K562 (cell line): ENCODE data around the gene USP15. TPM values are rescaled to one million over a fixed set of nuclear protein-coding genes. Genes with fewer than 3 reads are reported as not detected.

Source experiments
- ATAC-seq: fragments of 200-7000 bp; cut with Tn5 transposase; 3 replicates; pipeline ENCODE4 v1.9.1; 2020; ENCODE audit warnings: moderate library complexity
- BruUV-seq: library from RNA; stranded (reverse); fragments of 400-500 nt; replicated peaks from 2 replicates; lab custom pipeline; 2021; lab: Mats Ljungman, UMichigan
- CTCF ChIA-PET: fragments of 300-600 bp; formaldehyde crosslinking; extraction: SDS; loops from one replicate; lab custom pipeline; 2021; ENCODE audit warnings: low intra/inter-chr PET ratio; lab: Yijun Ruan, JAX
- POLR2A ChIA-PET: fragments of 300-600, 350-650 bp; sonication (Branson Sonifier 250); formaldehyde crosslinking; extraction: SDS; loops from one replicate; lab custom pipeline; 2021; ENCODE audit warnings: antibody characterized with exemption, inconsistent platforms; lab: Yijun Ruan, JAX
- DNase-seq, 4 experiments: peaks; one replicate each; pipeline versions ENCODE4 v3.0.0 to v3.0.0-alpha.2; 2011 to 2018; ENCODE audit warnings: low spot score in 3 of 4, mixed read lengths in 3 of 4; ENCODE audit errors: extremely low read depth in 1 of 4
- FAIRE-seq: peaks from 2 replicates; lab custom pipeline; 2011; peaks lifted over from hg19 to GRCh38; lab: Jason Lieb, UNC
- H2AFZ ChIP-seq: 2 replicates; pipeline ENCODE4 v1.6.0; 2011; ENCODE audit warnings: low read depth, low read length, control low read depth, inconsistent platforms
- H3K27ac ChIP-seq: fragments of 200-600 bp; 3 replicates; pipeline ENCODE4 v1.8.0; 2011; ENCODE audit warnings: low read depth, mild to moderate bottlenecking, control low read depth, inconsistent platforms, low read length, moderate library complexity, mixed read lengths; ENCODE audit errors: extremely low read depth
- H3K27me3 ChIP-seq, 2 experiments: fragments of 300-600 bp in 1 of 2; 2 replicates in 1 of 2; 3 replicates in 1 of 2; pipeline versions ENCODE4 v1.6.0 to v1.8.0; 2011; ENCODE audit warnings: inconsistent platforms in 2 of 2, low read length in 2 of 2, mild to moderate bottlenecking in 1 of 2, mixed read lengths in 1 of 2, moderate library complexity in 1 of 2; ENCODE audit not compliant: control insufficient read depth in 2 of 2, insufficient read depth in 2 of 2
- H3K36me3 ChIP-seq: fragments of 300-600 bp; 3 replicates; pipeline ENCODE4 v1.8.0; 2011; ENCODE audit warnings: mild to moderate bottlenecking, low read length, inconsistent platforms; ENCODE audit not compliant: control insufficient read depth, insufficient read depth
- H3K4me1 ChIP-seq, 2 experiments: fragments of 200-600 bp in 1 of 2; replicated peaks in 1 of 2; 2 replicates in 1 of 2; 3 replicates in 1 of 2; pipeline versions ENCODE4 v1.5.1 to v1.8.0; 2011; ENCODE audit warnings: inconsistent platforms in 2 of 2, low read length in 2 of 2, mild to moderate bottlenecking in 1 of 2, mixed read lengths in 1 of 2, moderate library complexity in 1 of 2; ENCODE audit not compliant: control insufficient read depth in 2 of 2, insufficient read depth in 2 of 2
- H3K4me2 ChIP-seq: 2 replicates; pipeline ENCODE4 v1.6.1; 2011; ENCODE audit warnings: low read length, control low read depth, inconsistent platforms, mixed read lengths; ENCODE audit not compliant: insufficient read depth
- H3K4me3 ChIP-seq: fragments of 200-600 bp; sonication (generic), shearing (Covaris generic); 2 replicates; pipeline ENCODE4 v1.5.1; 2016; ENCODE audit warnings: control low read depth, inconsistent platforms
- H3K79me2 ChIP-seq: fragments of 200-600 bp; 3 replicates; pipeline ENCODE4 v1.8.0; 2011; ENCODE audit warnings: low read length, inconsistent platforms; ENCODE audit not compliant: control insufficient read depth, insufficient read depth
- H3K9ac ChIP-seq, 2 experiments: 2 replicates each; pipeline versions ENCODE4 v1.6.0 to v1.6.1; 2011; ENCODE audit warnings: low read depth in 2 of 2, low read length in 2 of 2, control low read depth in 1 of 2, inconsistent platforms in 1 of 2, mild to moderate bottlenecking in 1 of 2, mixed read lengths in 1 of 2; ENCODE audit not compliant: insufficient read depth in 1 of 2
- H3K9me1 ChIP-seq: one replicate; pipeline ENCODE4 v1.6.0; 2011; ENCODE audit warnings: inconsistent platforms, mild to moderate bottlenecking, low read length, moderate library complexity; ENCODE audit not compliant: control insufficient read depth, insufficient read depth
- H3K9me3 ChIP-seq: replicated peaks from 2 replicates; pipeline ENCODE4 v1.5.1; 2011; ENCODE audit warnings: low read depth, low read length, inconsistent platforms; ENCODE audit not compliant: control insufficient read depth, insufficient read depth
- H4K20me1 ChIP-seq: replicated peaks from 2 replicates; pipeline ENCODE4 v1.6.1; 2011; ENCODE audit warnings: low read length, inconsistent platforms, mixed read lengths; ENCODE audit not compliant: control insufficient read depth, insufficient read depth
- CHD1 ChIP-seq: fragments of 200-600 bp; sonication (generic); IDR thresholded peaks from one replicate; pipeline ENCODE4 v1.6.1; 2012; ENCODE audit warnings: mild to moderate bottlenecking, moderate library complexity, low read length, inconsistent platforms
- GTF2F1 ChIP-seq: IDR thresholded peaks from 2 replicates; pipeline ENCODE4 v1.6.1; 2011; ENCODE audit warnings: low read depth, low read length, improper control_type of control experiment
- HCFC1 ChIP-seq: IDR thresholded peaks from 2 replicates; pipeline ENCODE4 v1.6.1; 2012; ENCODE audit warnings: low read depth, low read length, improper control_type of control experiment
- KAT8 ChIP-seq: fragments of 450-650 bp; IDR thresholded peaks from 2 replicates; pipeline ENCODE4 v1.6.1; 2016; ENCODE audit warnings: low read depth, mild to moderate bottlenecking
- NELFE ChIP-seq: IDR thresholded peaks from 2 replicates; pipeline ENCODE4 v1.6.1; 2011; ENCODE audit warnings: mild to moderate bottlenecking; ENCODE audit not compliant: insufficient read depth, insufficient read length
- NFIX ChIP-seq: fragments of 250-450 bp; sonication (Bioruptor Pico); IDR thresholded peaks from 2 replicates; pipeline ENCODE4 v1.4.0; 2020; ENCODE audit warnings: low read depth, mild to moderate bottlenecking, moderate library complexity
- TEAD4 ChIP-seq, 2 experiments: sonication (generic) in 1 of 2; formaldehyde crosslinking in 1 of 2; IDR thresholded peaks; 2 replicates each; pipeline versions ENCODE4 v1.6.1 to v1.8.0; 2012 to 2022; ENCODE audit warnings: borderline replicate concordance in 1 of 2, inconsistent platforms in 1 of 2, low read length in 1 of 2, mild to moderate bottlenecking in 1 of 2, missing genetic modification reagents in 1 of 2
- ZNF12 ChIP-seq: sonication (generic); formaldehyde crosslinking; IDR thresholded peaks from 2 replicates; pipeline ENCODE4 v1.4.0; 2020; ENCODE audit warnings: mild to moderate bottlenecking, missing genetic modification reagents
- ZNF780A ChIP-seq: fragments of 250-450 bp; sonication (Bioruptor Pico); IDR thresholded peaks from 2 replicates; pipeline ENCODE4 v1.5.0; 2021; ENCODE audit warnings: mild to moderate bottlenecking
- WGBS: fragments of 100-300 bp; shearing (Covaris generic); methylation state at CpG from one replicate; pipeline ENCODE4 v1.1.6; 2016; ENCODE audit warnings: low coverage, mixed read lengths; ENCODE audit not compliant: insufficient coverage; ENCODE audit errors: missing lambda C conversion rate; 5-methylcytosine and 5-hydroxymethylcytosine counted together
- in situ Hi-C: fragments of 300-500 bp; cut with MboI; formaldehyde crosslinking; loops from 4 replicates; pipeline ENCODE4 v1.15.0; 2018; ENCODE audit warnings: inconsistent platforms, mixed read lengths
- intact Hi-C: fragments of 100-400 bp; cut with micrococcal nuclease; formaldehyde crosslinking; loops from 2 replicates; pipeline ENCODE4 v1.14.2; 2022
- polyA plus RNA-seq, 8 experiments: library from polyadenylated mRNA; depleted of rRNA in 4 of 8; stranded (reverse) in 5 of 8; unstranded in 3 of 8; fragments of >200 nt; fragmentation: Nextera tagmentation in 2 of 8; fragmentation: Illumina TruSeq in 1 of 8; extraction: Ambion mirVana in 2 of 8; extraction: Trizol in 1 of 8; gene quantifications; 2 replicates each; pipeline versions ENCODE4 v1.2.1 to v1.2.3, GENCODE V29; 2011 to 2014; ENCODE audit warnings: inconsistent platforms in 1 of 8, missing spikeins in 1 of 8
- total RNA-seq, 7 experiments: library from RNA; depleted of rRNA in 6 of 7; stranded (reverse); fragments of >200 nt in 6 of 7; fragmentation: Illumina TruSeq in 2 of 7; extraction: Trizol in 2 of 7; gene quantifications; 2 replicates each; pipeline versions ENCODE4 v1.2.1 to v1.2.3, GENCODE V29; 2011 to 2021; ENCODE audit warnings: low replicate concordance in 1 of 7
- TF ChIP-seq, protein P1 (sequence below): fragments of 450-650 bp; IDR thresholded peaks from 2 replicates; pipeline ENCODE4 v1.7.0; 2016; ENCODE audit warnings: borderline replicate concordance

Gene USP15
- total and polyA plus RNA-seq, 9 of the 15 experiments (the other 6 are each of a cell fraction or from before 2014, with no cell fraction given) = 140 to 272 (median 182) TPM

DNA sequence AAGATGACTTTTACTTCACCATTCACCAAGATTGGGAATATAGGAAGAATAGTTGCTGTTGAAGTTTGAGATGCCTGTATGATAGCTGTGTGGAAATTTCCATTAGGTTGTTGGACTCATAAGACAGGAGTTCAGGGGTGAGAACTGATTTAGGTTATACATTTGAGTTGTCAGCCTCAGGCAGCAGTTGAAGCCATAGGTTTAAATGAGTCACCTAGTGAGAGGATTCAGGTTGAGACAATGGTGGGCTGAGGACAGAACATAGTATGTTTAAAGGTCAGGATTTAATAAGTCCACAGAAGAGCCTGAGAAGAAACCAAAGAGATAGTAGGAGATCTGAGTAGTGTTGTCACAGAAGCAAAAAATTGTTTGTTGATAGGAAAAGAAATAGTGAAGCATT is 142.8 kb downstream of the USP15 start:
- FAIRE-seq = no peak
- no peak overlapping the region for H3K4me2 ChIP-seq
- H3K79me2 ChIP-seq = peaks cover 4% of the 10 kb centered on the region; the same call in 1 of the 3 replicates
- no peaks in the 10 kb centered on the region for H4K20me1 ChIP-seq
- H3K4me3 ChIP-seq = no peak overlapping the region
- CTCF ChIA-PET = no interaction called here
- TF ChIP-seq HCFC1 = no peak
- TF ChIP-seq, all 486 proteins: peak for 0
- no TSS peak for BruUV-seq
- POLR2A ChIA-PET = no interaction called here
- H2AFZ ChIP-seq = no peak overlapping the region
- H3K27me3 ChIP-seq = no peaks in the 10 kb centered on the region
- DNase-seq (no peak), ATAC-seq (peak; percentile 33; the same call in 2 of the 3 replicates)
- peaks cover 92% of the 10 kb centered on the region for H3K36me3 ChIP-seq
- no peak overlapping the region for H3K27ac ChIP-seq
- intact Hi-C loops = no loop called here
- no peaks in the 10 kb centered on the region for H3K4me1 ChIP-seq
- no peaks in the 10 kb centered on the region for H3K9me1 ChIP-seq
- in situ Hi-C loops = no loop called here
- no peaks in the 10 kb centered on the region for H3K9me3 ChIP-seq
- H3K9ac ChIP-seq = no peak overlapping the region

DNA sequence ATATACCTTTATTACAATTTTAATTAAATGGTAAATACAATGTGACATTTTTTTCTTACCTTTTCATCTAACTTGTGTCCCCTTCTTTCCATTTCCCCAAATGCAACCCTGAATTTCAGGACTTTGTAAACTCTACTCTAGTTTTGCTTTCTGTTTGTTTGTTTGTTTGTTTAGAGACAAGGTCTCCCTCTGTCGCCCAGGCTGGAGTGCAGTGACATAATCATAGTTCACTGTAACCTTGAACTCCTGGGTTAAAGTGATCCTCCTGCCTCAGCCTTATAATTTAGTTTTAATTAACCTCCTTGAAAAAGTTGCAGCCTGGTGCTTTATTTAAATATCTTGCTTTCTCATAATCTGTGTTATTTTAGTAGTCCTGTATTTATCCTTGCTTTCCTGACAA is 147.4 kb downstream of the USP15 start:
- WGBS = 61% methylated on average over 1 of the region's 1 CpG
- Histone ChIP-seq H3K27ac (no peak overlapping the region), H2AFZ (no peak overlapping the region), H3K4me2 (no peak overlapping the region), H3K4me1 (no peaks in the 10 kb centered on the region), H3K9me3 (no peaks in the 10 kb centered on the region), H3K36me3 (peaks cover 60% of the 10 kb centered on the region), H3K79me2 (no peaks in the 10 kb centered on the region), H4K20me1 (no peaks in the 10 kb centered on the region), H3K4me3 (no peak overlapping the region), H3K27me3 (no peaks in the 10 kb centered on the region), H3K9ac (no peak overlapping the region), H3K9me1 (no peaks in the 10 kb centered on the region)
- TF ChIP-seq ZNF780A (no peak), CHD1 (no peak), KAT8 (no peak), NELFE (no peak), ZNF12 (CRISPR knock-in tag) (no peak), GTF2F1 (no peak), TEAD4 (IDR thresholded peaks at IDR 0.05; ENCODE audit: low read length) (no peak), TEAD4 (CRISPR knock-in tag; IDR thresholded peaks at IDR 0.05; ENCODE audit: borderline replicate concordance) (no peak), NFIX (no peak)
- TF ChIP-seq, protein P1, sequence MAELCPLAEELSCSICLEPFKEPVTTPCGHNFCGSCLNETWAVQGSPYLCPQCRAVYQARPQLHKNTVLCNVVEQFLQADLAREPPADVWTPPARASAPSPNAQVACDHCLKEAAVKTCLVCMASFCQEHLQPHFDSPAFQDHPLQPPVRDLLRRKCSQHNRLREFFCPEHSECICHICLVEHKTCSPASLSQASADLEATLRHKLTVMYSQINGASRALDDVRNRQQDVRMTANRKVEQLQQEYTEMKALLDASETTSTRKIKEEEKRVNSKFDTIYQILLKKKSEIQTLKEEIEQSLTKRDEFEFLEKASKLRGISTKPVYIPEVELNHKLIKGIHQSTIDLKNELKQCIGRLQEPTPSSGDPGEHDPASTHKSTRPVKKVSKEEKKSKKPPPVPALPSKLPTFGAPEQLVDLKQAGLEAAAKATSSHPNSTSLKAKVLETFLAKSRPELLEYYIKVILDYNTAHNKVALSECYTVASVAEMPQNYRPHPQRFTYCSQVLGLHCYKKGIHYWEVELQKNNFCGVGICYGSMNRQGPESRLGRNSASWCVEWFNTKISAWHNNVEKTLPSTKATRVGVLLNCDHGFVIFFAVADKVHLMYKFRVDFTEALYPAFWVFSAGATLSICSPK = no peak
- CTCF ChIA-PET = no interaction called here
- in situ Hi-C loops (no loop called here), intact Hi-C loops (no loop called here)
- POLR2A ChIA-PET = interaction anchor here (0.6 to 2.8 kb wide), 3 partner anchors 9 to 29 kb away, joined by 4 to 8 read pairs (median 4); no protein-coding TSS in a partner anchor
- BruUV-seq = no TSS peak
- no peak for DNase-seq
- FAIRE-seq = no peak
- ATAC-seq = no peak
